Prostate gland (tissue), 2 donors: ENCODE measurements around the gene OPRM1. TPM values are rescaled to one million over a fixed set of nuclear protein-coding genes. Genes with fewer than 3 reads are reported as not detected.

Source experiments
- DNase-seq: peaks from one replicate; pipeline ENCODE4 v3.0.0-alpha.2; 2019; ENCODE audit warnings: low spot score
- H3K27ac ChIP-seq, 2 donors: fragments of 200-600 bp; sonication (generic); 2 replicates each; pipeline ENCODE4 v1.5.1; 2017 to 2019
- H3K27me3 ChIP-seq: fragments of 200-600 bp; sonication (generic); replicated peaks from 2 replicates; pipeline ENCODE4 v1.5.1; 2019; ENCODE audit not compliant: insufficient read depth
- H3K36me3 ChIP-seq, 2 donors: fragments of 200-600 bp; sonication (generic); 1 replicate in 1 of 2; 2 replicates in 1 of 2; pipeline versions ENCODE4 v1.5.1 to v1.8.1; 2017 to 2019
- H3K4me1 ChIP-seq: fragments of 200-600 bp; sonication (generic); replicated peaks from 2 replicates; pipeline ENCODE4 v1.5.1; 2019
- H3K4me3 ChIP-seq, 2 donors: fragments of 200-600 bp; sonication (generic); 2 replicates each; pipeline ENCODE4 v1.5.1; 2017 to 2019
- H3K9me3 ChIP-seq: fragments of 200-600 bp; sonication (generic); 2 replicates; pipeline ENCODE4 v1.5.1; 2017
- CTCF ChIP-seq, 4 experiments: fragments of 200-600 bp in 2 of 4; fragments of 450-650 bp in 2 of 4; sonication (generic) in 2 of 4; IDR thresholded peaks; 1 replicate in 3 of 4; 2 replicates in 1 of 4; pipeline ENCODE4 v1.5.1; 2016 to 2019; ENCODE audit warnings: antibody characterized with exemption in 4 of 4, mild to moderate bottlenecking in 2 of 4, moderate library complexity in 2 of 4
- POLR2A ChIP-seq: fragments of 450-650 bp; IDR thresholded peaks from one replicate; pipeline ENCODE4 v1.6.1; 2016; ENCODE audit warnings: antibody characterized with exemption, mild to moderate bottlenecking
- POLR2AphosphoS5 ChIP-seq: sonication (generic); formaldehyde crosslinking; IDR thresholded peaks from one replicate; pipeline ENCODE4 v1.6.1; 2017; ENCODE audit warnings: antibody characterized with exemption
- WGBS: methylation state at CpG from one replicate; pipeline ENCODE4 v1.1.5; 2018; 5-methylcytosine and 5-hydroxymethylcytosine counted together
- intact Hi-C: fragments of 100-400 bp; cut with DNase I; formaldehyde crosslinking; loops from one replicate; pipeline ENCODE4 v1.14.2; 2022
- total RNA-seq, 2 donors: library from RNA; depleted of rRNA; stranded (reverse); fragments of >200 nt; gene quantifications; one replicate each; pipeline ENCODE4 v1.1.0, GENCODE V29; 2016

Gene OPRM1
- total RNA-seq, 2 donors from 2014 or later = not detected

GRCh38 chr6:154099211-154099610, 60.2 kb downstream of the OPRM1 start:
- DNase-seq = no peak
- Histone ChIP-seq H3K9me3 (no peaks in the 10 kb centered on the region), H3K36me3 (no peaks in the 10 kb centered on the region), H3K27ac (no peak overlapping the region), H3K4me3 (no peak overlapping the region), H3K27me3 (no peaks in the 10 kb centered on the region), H3K4me1 (no peaks in the 10 kb centered on the region)
- intact Hi-C loops = no loop called here
- WGBS = 88% methylated on average over 4 of the region's 4 CpGs
- TF ChIP-seq CTCF (IDR thresholded peaks at IDR 0.05) (no peak), POLR2A (no peak), POLR2AphosphoS5 (no peak)

GRCh38 chr6:154106251-154106650, 67.2 kb downstream of the OPRM1 start:
- no peaks in the 10 kb centered on the region for H3K4me1 ChIP-seq
- DNase-seq = no peak
- intact Hi-C loops = no loop called here
- no peaks in the 10 kb centered on the region for H3K36me3 ChIP-seq
- 78% methylated on average over 2 of the region's 2 CpGs for WGBS
- no peak for TF ChIP-seq CTCF (IDR thresholded peaks at IDR 0.05)
- TF ChIP-seq POLR2A = no peak
- no peak for TF ChIP-seq POLR2AphosphoS5
- H3K4me3 ChIP-seq = no peak overlapping the region
- no peak overlapping the region for H3K27ac ChIP-seq
- H3K27me3 ChIP-seq = no peaks in the 10 kb centered on the region
- no peaks in the 10 kb centered on the region for H3K9me3 ChIP-seq

- no peak overlapping the region for H3K4me3 ChIP-seq
- DNase-seq = no peak
- no peaks in the 10 kb centered on the region for H3K27me3 ChIP-seq
- intact Hi-C loops = no loop called here
- no peak for TF ChIP-seq POLR2A
- no peaks in the 10 kb centered on the region for H3K4me1 ChIP-seq
- H3K9me3 ChIP-seq = no peaks in the 10 kb centered on the region
- no peaks in the 10 kb centered on the region for H3K36me3 ChIP-seq
- no peak overlapping the region for H3K27ac ChIP-seq
- WGBS = 88% methylated on average over 1 of the region's 1 CpG
Observed at GRCh38 chr6:154111025-154111424, 72.0 kb downstream of the OPRM1 start.

- no peak for DNase-seq
- TF ChIP-seq POLR2AphosphoS5 (no peak), CTCF (IDR thresholded peaks at IDR 0.05) (no peak), POLR2A (no peak)
- H3K4me1 ChIP-seq = no peaks in the 10 kb centered on the region
- intact Hi-C loops = no loop called here
- no peaks in the 10 kb centered on the region for H3K9me3 ChIP-seq
- no peaks in the 10 kb centered on the region for H3K27me3 ChIP-seq
- H3K4me3 ChIP-seq = no peak overlapping the region
- no peak overlapping the region for H3K27ac ChIP-seq
- H3K36me3 ChIP-seq = no peaks in the 10 kb centered on the region
- WGBS = 86% methylated on average over 2 of the region's 2 CpGs
Observed at GRCh38 chr6:154112181-154112809, 73.3 kb downstream of the OPRM1 start.

- no peak for DNase-seq
- TF ChIP-seq POLR2AphosphoS5 (no peak), CTCF (IDR thresholded peaks at IDR 0.05) (no peak), POLR2A (no peak)
- intact Hi-C loops = no loop called here
- H3K9me3 ChIP-seq = no peaks in the 10 kb centered on the region
- H3K27ac ChIP-seq = no peak overlapping the region
- no peaks in the 10 kb centered on the region for H3K27me3 ChIP-seq
- 77% methylated on average over 3 of the region's 3 CpGs for WGBS
- no peak overlapping the region for H3K4me3 ChIP-seq
- H3K36me3 ChIP-seq = no peaks in the 10 kb centered on the region
- no peaks in the 10 kb centered on the region for H3K4me1 ChIP-seq
Observed at GRCh38 chr6:154113392-154113791, 74.4 kb downstream of the OPRM1 start.
